HK-2 (cell line): ENCODE results near the gene DVL1.
A peak's percentile ranks its signal among the peaks of the same experiment; 100 is the strongest.
"Not testable (repeated sequence)": the region's sequence is repeated elsewhere in the genome, so short reads cannot be mapped to it uniquely, and the experiment has no call there.

ENCODE experiments used
- DNase-seq: peaks from one replicate; pipeline ENCODE4 v3.0.0-alpha.2; 2018; ENCODE audit not compliant: unreplicated experiment

The DVL1 gene

DNA sequence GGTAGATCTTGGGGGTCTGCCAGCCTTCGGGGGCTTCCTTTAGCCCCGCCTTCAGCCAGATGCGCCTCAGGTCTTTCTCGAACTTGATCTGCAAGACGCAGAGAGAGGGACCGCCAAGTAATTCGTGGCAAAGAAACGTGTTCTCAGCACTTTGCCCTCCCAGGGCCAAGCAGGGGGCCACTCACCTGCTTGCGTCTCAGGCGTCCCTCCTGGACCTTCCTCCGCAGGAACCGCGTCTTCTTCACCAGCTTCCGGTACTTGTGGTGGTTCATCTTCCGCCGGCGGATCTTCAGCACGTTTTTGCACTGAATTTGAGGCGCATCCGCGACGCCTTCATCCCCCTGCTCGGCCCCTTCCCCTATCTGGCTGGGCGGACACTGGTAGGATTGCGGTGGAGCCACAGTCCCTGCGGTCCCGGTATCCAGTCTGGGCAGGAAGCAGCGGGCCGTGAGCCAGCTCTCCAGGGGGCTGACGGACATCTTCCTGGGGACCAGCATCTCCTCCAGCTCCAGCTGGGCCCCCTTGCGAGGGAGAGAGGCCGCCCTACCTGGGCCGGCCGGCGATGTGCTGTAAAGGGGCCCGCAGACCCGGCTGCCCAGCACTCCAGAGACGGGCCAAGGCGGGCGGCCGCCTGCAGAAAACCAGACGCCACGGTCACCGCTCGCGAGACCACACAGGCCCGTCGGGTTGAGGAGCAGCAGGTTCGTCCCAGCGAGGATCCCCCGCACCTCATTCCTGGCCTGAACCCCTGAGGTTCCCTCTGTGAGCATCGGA, 24.8 kb upstream of the DVL1 start:
- no peak for DNase-seq

DNA sequence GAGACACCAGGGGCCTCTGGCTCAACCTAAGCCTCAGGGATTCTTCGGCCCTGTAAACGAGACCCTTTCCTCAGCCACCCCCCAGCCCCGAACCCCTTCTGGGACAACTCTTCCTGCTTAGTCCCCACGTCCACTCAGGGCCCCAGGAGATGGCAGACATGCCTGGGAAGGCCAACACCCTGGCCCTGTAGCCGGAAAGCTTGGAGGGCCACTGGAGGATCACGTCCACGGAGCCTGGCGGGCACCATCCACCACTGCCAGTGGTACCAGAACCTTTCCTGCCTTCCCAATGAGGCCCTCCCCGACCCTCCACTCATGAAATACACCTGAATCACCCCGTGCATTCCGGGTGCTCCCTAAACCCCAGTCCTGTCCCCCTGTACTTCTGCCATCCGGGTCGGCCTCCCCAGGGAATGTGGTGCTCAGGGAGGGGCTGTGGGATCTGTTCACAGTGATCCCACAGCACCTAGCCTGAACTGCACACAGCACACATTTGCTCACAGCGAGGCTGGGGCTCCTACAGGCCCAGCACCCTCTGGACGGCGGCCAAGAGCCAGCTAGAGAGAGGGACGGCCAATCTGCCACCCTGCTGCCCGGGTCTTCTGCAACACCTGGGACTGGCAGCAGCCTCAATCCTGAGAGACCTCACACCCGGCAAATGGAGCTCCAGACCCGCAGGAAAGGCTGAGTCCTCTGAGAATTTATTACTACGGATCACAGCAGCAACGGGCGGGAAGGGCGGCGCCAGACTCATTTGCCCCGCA, 24.0 kb upstream of the DVL1 start:
- no peak for DNase-seq

- DNase-seq: peak; percentile 85
These were observed 22.8 kb upstream of the DVL1 start for GRCh38 chr1:1371746-1372711.

DNA sequence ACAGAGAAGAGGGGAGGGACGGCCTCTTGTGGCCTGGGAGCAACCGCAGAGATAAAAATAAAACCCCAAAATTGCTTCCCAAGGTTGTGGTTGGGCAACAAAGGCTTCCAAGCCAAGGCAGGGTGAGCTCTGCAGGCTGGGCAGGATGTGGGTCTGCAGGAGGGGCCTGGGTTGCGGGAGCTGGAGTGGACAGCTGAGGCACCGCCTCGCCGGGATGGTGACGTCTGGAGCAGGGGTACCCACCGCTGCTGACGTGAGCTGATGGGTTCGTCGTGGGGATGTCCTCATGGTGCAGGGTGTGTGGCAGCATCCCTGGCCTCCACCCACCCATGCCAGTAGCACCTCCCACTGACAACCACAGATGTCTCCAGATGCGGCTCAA, 22.1 kb upstream of the DVL1 start:
- no peak for DNase-seq

DNA sequence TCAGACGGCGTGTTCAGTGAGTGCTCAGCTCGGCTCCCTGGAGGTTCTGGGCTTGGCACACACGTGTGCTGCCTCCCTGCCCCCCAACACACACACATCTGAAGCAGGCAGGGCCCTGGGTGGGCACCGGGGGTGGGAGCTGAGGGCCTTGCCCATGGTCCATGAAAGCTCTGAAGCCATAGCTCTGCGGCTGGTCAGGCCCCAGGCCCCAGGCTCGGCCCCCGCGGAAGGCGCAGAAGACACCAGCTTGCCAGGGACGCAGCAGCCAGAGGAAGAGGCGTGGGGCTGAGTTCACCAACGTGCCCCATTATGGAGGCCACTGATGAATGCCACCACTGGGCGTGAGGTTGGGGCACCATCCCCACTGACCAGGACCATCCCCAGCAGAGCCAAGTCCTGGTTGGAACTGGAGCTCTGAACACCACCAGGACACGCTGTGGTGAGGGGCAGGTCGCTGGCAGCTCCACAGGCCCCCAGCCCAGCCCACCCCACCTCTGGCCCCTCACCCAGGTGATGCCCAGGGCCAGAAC, 21.6 kb upstream of the DVL1 start:
- DNase-seq: no peak

DNA sequence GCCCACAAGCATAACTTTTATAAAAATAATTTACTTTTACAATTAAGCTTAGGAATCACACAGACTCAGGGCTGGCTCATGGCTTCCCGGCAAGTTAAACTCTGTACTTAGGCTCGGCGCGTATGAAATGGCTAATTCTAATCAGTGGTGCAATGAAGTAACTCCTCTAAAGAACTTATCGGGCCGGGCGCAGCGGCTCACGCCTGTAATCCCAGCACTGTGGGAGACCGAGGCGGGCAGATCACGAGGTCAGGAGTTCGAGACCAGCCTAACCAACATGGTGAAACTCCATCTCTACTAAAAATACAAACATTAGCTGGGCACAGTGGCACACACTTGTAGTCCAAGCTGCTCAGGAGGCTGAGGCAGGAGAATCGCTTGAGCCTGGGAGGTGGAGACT, 20.9 kb upstream of the DVL1 start:
- not testable (repeated sequence) for DNase-seq

- DNase-seq: no peak
These were observed 18.1 kb upstream of the DVL1 start for GRCh38 chr1:1367315-1367714.

DNA sequence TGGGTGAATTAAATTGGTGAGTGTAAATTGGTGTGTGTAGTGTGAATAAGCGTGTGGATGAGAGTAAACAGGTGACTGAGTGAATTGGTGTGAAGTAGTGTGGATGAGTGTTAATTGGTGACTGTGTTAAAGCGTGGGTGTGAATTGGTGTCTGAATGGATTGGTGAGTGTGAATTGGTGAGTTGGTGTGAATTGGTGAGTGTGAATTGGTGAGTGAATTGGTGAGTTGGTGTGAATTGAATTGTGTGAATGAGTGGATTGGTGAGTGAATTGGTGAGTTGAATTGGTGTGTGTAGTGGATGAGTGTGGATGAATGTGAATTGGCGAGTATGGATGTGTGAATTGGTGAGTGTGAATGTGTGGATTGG, 17.5 kb upstream of the DVL1 start:
- no peak for DNase-seq

DNA sequence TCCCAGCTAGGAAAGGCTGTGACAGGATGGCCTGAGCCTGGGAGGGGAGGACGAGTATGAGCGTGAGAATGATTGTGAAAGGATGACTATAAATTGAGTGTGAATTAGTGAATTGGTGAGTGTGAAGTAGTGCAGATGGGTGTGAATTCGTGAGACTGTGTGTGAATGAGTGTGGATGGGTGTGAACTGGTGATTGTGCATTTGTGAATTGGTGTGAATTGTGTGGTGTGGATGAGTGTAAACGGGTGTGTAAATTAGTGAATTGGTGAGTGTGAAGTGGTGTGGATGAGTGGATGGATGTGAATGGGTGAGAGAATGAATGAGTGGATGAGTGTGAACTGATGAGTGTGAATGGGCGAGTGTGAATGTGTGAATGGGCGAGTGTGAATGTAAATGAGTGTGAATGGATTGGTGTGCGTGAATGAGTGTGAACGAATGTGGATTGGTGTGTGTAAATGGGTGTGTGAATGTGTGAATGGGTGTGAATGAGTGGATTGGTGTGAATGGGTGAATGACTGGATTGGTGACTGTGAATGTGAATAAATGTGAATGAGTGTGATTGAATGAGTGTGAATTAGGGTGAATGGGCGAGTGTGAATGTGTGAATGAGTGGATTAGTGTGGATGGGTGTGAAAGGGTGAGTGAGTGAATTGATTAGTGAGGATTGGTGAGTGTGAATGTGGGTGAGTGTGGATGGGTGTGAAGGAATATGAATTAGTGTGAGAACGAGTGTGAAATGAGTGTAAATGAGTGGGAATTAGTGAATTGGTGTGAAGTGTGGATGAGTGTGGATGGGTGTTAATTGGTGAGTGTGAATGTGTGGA, 16.9 kb upstream of the DVL1 start:
- no peak for DNase-seq

DNA sequence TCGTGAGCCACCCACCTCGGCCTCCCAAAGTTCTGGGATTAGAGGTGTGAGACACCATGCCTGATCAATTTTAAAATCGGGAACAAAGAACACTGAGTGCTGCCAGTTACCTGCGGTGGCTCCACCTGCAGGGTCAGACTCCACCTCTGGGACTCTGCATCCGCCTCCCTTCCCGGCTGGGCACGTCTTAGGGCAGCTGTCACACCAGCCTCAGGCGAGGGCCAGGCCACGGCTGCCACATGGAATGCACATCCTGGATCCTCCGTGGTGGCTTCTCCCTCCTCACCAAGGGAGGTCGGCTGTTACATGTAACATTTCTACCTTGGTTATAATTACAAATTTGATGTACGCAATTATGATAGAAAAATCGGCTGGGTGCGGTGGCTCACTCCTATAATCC, 15.0 kb upstream of the DVL1 start:
- no peak for DNase-seq

- no peak for DNase-seq
These were observed 12.8 kb upstream of the DVL1 start for GRCh38 chr1:1361982-1362423.

DNA sequence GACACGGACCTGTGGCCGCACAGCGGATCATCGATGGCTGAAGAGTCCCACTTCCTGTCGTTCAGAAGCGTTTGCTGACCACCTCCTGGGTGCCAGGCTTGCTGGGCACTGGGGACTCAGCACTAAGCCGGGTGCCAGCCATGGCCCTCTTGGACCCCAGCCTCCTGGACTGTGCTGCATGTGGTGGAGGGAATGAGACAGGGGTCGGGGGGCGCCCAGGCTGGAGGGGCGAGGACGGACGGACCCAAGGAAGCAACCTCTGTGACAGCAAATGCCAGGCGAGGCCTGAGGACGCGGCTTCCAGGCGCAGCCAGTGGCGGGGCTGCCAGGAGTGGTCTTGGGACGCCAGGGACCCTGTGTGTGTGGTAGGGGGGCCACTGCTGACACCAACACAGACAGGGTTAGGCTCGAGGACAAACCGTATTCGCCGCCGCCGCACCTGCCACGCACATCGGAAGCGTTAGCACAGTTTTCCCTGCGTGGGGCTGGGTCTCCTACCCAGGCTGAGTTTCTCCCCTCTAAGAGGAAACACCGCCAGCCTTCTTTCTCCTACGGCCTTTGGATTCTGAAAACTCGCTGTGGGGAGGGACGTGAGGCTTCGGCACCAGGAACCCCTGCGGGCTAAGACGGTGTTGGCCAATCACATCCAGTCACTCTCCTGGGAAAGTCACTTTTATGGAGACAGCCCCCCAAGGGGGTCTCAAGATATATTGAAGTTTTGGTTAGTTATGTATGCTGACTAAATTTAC, 12.2 kb upstream of the DVL1 start:
- DNase-seq: no peak

GRCh38 chr1:1360506-1361169, 11.4 kb upstream of the DVL1 start:
- DNase-seq: peak; percentile 94

DNA sequence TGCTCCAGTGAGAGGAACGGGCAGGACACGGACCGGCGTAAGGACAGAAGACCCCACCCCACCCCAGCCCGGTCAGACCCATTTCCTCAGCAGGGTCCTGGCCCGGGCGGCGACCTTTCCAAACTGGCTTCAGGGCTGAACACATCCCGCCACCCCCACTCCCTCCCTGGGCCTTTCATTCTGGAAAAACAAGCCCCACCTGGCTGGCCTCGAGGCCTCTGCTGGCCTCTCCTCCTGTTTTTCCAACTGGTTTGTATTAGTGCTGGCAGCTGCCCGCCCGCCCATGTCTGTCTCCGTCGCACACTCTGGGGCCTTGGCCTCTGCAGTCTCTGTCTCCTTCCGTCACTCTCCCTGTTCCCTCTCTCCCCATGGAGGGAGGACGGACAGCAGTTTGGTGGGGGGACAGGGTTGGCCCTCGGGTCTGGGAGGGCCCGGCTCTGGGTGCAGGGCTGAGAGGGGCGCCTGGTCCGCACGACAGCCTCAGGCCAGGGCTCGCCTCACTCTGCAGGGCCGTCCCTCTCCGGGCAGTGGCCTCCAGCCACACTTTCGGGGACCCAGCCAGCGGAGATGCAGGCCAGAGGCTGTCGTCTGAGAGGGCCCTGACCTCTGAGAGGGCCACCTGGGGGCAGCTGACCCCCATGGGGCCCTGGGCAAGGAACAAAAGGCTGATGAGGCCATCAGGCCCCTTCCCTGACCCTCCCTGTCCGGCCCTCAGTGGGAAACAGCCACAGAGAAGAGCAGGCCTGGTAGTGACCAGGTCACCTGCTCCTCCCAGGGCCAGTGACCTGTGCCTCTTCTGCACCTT, 10.6 kb upstream of the DVL1 start:
- peak; percentile 65 for DNase-seq

GRCh38 chr1:1359308-1359663, 10.1 kb upstream of the DVL1 start:
- DNase-seq: peak; percentile 46

DNA sequence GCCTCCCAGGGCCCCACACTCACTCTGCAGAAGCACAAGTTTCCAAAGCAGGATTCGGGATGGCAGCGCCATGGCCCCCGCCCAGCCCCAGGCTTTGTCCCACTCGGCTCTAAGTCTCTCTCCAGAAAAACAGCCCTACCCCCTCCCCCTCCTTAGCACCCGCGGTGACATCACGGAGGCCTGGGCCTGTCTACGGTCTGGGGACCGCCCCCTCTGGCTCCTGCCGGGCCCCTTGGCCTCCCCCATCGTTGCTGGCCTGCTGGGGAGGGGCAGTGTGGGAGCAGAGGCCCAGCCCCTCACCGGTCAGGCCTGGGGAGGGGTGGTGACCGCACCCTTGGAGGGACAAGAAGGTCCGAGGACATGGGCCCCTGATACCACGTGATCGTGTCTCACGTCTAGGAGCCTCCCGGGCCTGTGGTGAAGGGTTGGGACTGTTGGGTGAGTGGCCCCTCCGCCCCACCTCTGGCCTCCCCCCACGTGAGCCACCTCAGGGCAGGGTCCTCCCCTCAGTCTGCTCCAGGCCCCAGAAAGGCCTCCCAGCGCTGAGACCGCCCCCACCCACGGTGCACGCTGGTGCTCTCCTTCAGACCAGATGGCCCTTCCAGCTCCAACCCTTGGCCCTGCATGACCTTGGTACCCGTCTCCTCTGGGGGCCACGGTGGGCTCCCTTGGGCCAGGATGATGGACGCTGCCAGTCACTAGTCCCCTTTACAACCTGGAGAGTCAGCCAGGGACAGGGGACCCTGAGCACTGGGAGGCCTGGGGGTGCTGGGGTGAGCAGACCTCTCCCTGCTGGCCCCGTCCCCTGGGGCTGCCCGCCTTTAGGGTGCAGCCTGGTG, 9.4 kb upstream of the DVL1 start, which contains the start of gene MXRA8:
MXRA8 (minus strand) TSS at position 123 of the 839 bp plus-strand sequence; CDS start at position 72, 51 bp downstream.
- DNase-seq: peak; percentile 88

- no peak for DNase-seq
These were observed 8.7 kb upstream of the DVL1 start for GRCh38 chr1:1357871-1358432.
